B cell (primary cell): ENCODE measurements around the gene ATP23. TPM values are rescaled to one million over a fixed set of nuclear protein-coding genes. Genes with fewer than 3 reads are reported as not detected.

Source experiments
- ATAC-seq: fragments of 200-7000 bp; cut with Tn5 transposase; one replicate; pipeline ENCODE4 v1.10.0; 2021; ENCODE audit warnings: low read depth, mild to moderate bottlenecking, moderate number of reproducible peaks, moderate library complexity
- CTCF ChIA-PET: fragments of 350-600 bp; sonication (Branson Sonifier 250); formaldehyde crosslinking; loops from one replicate; lab custom pipeline; 2021; ENCODE audit warnings: antibody characterized with exemption, inconsistent platforms; lab: Charles Lee
- POLR2A ChIA-PET: fragments of 350-600 bp; sonication (Branson Sonifier 250); formaldehyde crosslinking; loops from one replicate; lab custom pipeline; 2021; ENCODE audit warnings: antibody characterized with exemption; lab: Charles Lee
- DNase-seq: peaks from one replicate; pipeline ENCODE4 v3.0.0; 2013
- H2AFZ ChIP-seq: 2 replicates; pipeline ENCODE4 v1.6.1; 2012; ENCODE audit warnings: mild to moderate bottlenecking, low read depth, low read length; ENCODE audit not compliant: insufficient read depth, poor library complexity, severe bottlenecking
- H3K27ac ChIP-seq, 2 donors: 1 replicate in 1 of 2; 2 replicates in 1 of 2; pipeline ENCODE4 v1.5.1; 2012 to 2013; ENCODE audit warnings: low read length in 2 of 2, mild to moderate bottlenecking in 2 of 2, moderate library complexity in 1 of 2
- H3K27me3 ChIP-seq, 4 experiments: fragments of 200-600 bp in 1 of 4; sonication (generic) in 1 of 4; replicated peaks in 1 of 4; 1 replicate in 2 of 4; 2 replicates in 2 of 4; pipeline versions ENCODE4 v1.6.1 to v1.7.0; 2013 to 2016; ENCODE audit warnings: low read length in 3 of 4, mild to moderate bottlenecking in 2 of 4, mixed read lengths in 1 of 4, moderate library complexity in 1 of 4; ENCODE audit not compliant: insufficient read depth in 4 of 4, control insufficient read depth in 3 of 4; ENCODE audit errors: control extremely low read depth in 1 of 4
- H3K36me3 ChIP-seq, 2 experiments: replicated peaks in 1 of 2; 1 replicate in 1 of 2; 2 replicates in 1 of 2; pipeline versions ENCODE4 v1.6.1 to v1.7.1; 2013; ENCODE audit warnings: low read length in 1 of 2; ENCODE audit not compliant: insufficient read depth in 2 of 2, control insufficient read depth in 1 of 2; ENCODE audit errors: control extremely low read depth in 1 of 2, extremely low read depth in 1 of 2
- H3K4me1 ChIP-seq, 2 donors: fragments of 200-600 bp in 1 of 2; sonication (generic) in 1 of 2; 1 replicate in 1 of 2; 2 replicates in 1 of 2; pipeline versions ENCODE4 v1.5.1 to v1.6.1; 2013 to 2017; ENCODE audit warnings: low read length in 2 of 2; ENCODE audit not compliant: control insufficient read depth in 2 of 2, insufficient read depth in 2 of 2
- H3K4me2 ChIP-seq: replicated peaks from 2 replicates; pipeline ENCODE3; 2012; ENCODE audit warnings: mild to moderate bottlenecking, low read depth, low read length; ENCODE audit not compliant: poor library complexity, severe bottlenecking
- H3K4me3 ChIP-seq, 5 experiments: fragments of 200-600 bp in 1 of 5; sonication (generic) in 1 of 5; 1 replicate in 3 of 5; 2 replicates in 2 of 5; pipeline versions ENCODE4 v1.5.1 to v1.7.0; 2011 to 2016; ENCODE audit warnings: low read length in 4 of 5, mild to moderate bottlenecking in 4 of 5, low read depth in 2 of 5, control low read depth in 1 of 5, moderate library complexity in 1 of 5; ENCODE audit not compliant: insufficient read depth in 1 of 5; ENCODE audit errors: control extremely low read depth in 1 of 5, extremely low read depth in 1 of 5
- H3K79me2 ChIP-seq: fragments of 200-600 bp; sonication (generic); one replicate; pipeline ENCODE4 v1.6.0; 2016; ENCODE audit warnings: low read length; ENCODE audit not compliant: control insufficient read depth, insufficient read depth
- H3K9ac ChIP-seq: fragments of 200-600 bp; sonication (generic); 2 replicates; pipeline ENCODE4 v1.6.1; 2017; ENCODE audit warnings: mild to moderate bottlenecking, low read length, moderate library complexity
- H3K9me3 ChIP-seq, 3 donors: one replicate each; pipeline versions ENCODE4 v1.6.1 to v1.7.1; 2013; ENCODE audit warnings: low read length in 2 of 3; ENCODE audit not compliant: control insufficient read depth in 2 of 3, insufficient read depth in 1 of 3; ENCODE audit errors: control extremely low read depth in 1 of 3
- H4K20me1 ChIP-seq: 2 replicates; pipeline ENCODE4 v1.6.0; 2012; ENCODE audit warnings: mild to moderate bottlenecking, low read length; ENCODE audit not compliant: insufficient read depth, control insufficient read depth, poor library complexity, severe bottlenecking
- H3K27ac Mint-ChIP-seq: one replicate; pipeline ENCODE4 v1.8.0; 2021; ENCODE audit warnings: mixed read lengths
- H3K27me3 Mint-ChIP-seq: one replicate; pipeline ENCODE4 v1.8.0; 2021; ENCODE audit warnings: mixed read lengths
- H3K4me1 Mint-ChIP-seq: one replicate; pipeline ENCODE4 v1.8.0; 2021; ENCODE audit warnings: mixed read lengths
- H3K4me3 Mint-ChIP-seq: one replicate; pipeline ENCODE4 v1.8.0; 2021; ENCODE audit warnings: mixed read lengths
- H3K9me3 Mint-ChIP-seq: one replicate; pipeline ENCODE4 v1.8.0; 2022; ENCODE audit warnings: mixed read lengths; ENCODE audit not compliant: insufficient read depth
- CTCF ChIP-seq: fragments of 200-600 bp; IDR thresholded peaks from one replicate; pipeline ENCODE4 v1.8.0; 2022; ENCODE audit warnings: antibody characterized with exemption, mild to moderate bottlenecking
- EZH2 ChIP-seq: IDR thresholded peaks from 2 replicates; pipeline ENCODE4 v1.6.1; 2012; ENCODE audit warnings: borderline replicate concordance, low read depth, mild to moderate bottlenecking, moderate library complexity, low read length; ENCODE audit not compliant: insufficient read depth, poor library complexity, severe bottlenecking
- WGBS: methylation state at CpG from one replicate; pipeline ENCODE4 v1.1.5; 2013; ENCODE audit warnings: missing lambda C conversion rate; ENCODE audit not compliant: insufficient coverage; 5-methylcytosine and 5-hydroxymethylcytosine counted together
- intact Hi-C: fragments of 100-400 bp; cut with micrococcal nuclease; formaldehyde crosslinking; loops from one replicate; pipeline ENCODE4 v1.10.0; 2022
- polyA plus RNA-seq: library from polyadenylated mRNA; depleted of rRNA; stranded (reverse); fragments of >200 nt; gene quantifications from 2 replicates; pipeline ENCODE4 v1.2.3, GENCODE V29; 2012
- total RNA-seq, 2 donors: library from RNA; stranded (reverse); fragments of 120-200 nt in 1 of 2; gene quantifications; 1 replicate in 1 of 2; 2 replicates in 1 of 2; pipeline versions ENCODE4 v1.2.3 to v1.2.4, GENCODE V29; 2013 to 2022

ATP23 gene
- total and polyA plus RNA-seq, 2 donors (not counting 1 experiment from before 2014, with no cell fraction given), result 6.2 to 16.3 TPM

- intact Hi-C loops, result loop anchor here (5.0 kb wide), 1 partner anchor 47 kb away; the partner anchor contains the start of gene ATP23
- H3K27me3 Mint-ChIP-seq, result no peaks in the 10 kb centered on the region
- H3K9ac ChIP-seq, result no peak overlapping the region
These were observed 45.8 kb upstream of the ATP23 start for GRCh38 chr12:57895389-57896114.

More at GRCh38 chr12:57895389-57896114, 45.8 kb upstream of the ATP23 start:
- DNase-seq (no peak), ATAC-seq (no peak)
- ChIA-PET POLR2A (interaction anchor here (0.6 to 1.6 kb wide), 4 partner anchors 44 to 1946 kb away, joined by 3 to 4 read pairs (median 4); no protein-coding TSS in a partner anchor), CTCF (interaction anchor here (0.6 to 7.2 kb wide), 20 partner anchors 10 to 139 kb away, joined by 3 to 54 read pairs (median 4); partner anchors contain the start of gene TSFM)
- Histone ChIP-seq H4K20me1 (no peaks in the 10 kb centered on the region), H3K4me1 (peaks cover 57 to 68% of the 10 kb centered on the region in 2 donors), H3K27ac (no peak overlapping the region), H3K27me3 (no peaks in the 10 kb centered on the region), H2AFZ (peak overlapping the region; percentile 90), H3K4me3 (peak overlapping the region in 2 of 5 experiments; percentile 58 to 66), H3K79me2 (no peaks in the 10 kb centered on the region), H3K36me3 (no peaks in the 10 kb centered on the region), H3K9me3 (no peaks in the 10 kb centered on the region), H3K4me2 (peak overlapping the region; percentile 97)
- TF ChIP-seq EZH2 (no peak), CTCF (no peak)
- 100% methylated on average over 3 of the region's 5 CpGs for WGBS
- H3K4me3 Mint-ChIP-seq, result peak overlapping the region; percentile 88
- H3K4me1 Mint-ChIP-seq, result peaks cover 69% of the 10 kb centered on the region
- H3K27ac Mint-ChIP-seq, result peak overlapping the region; percentile 81
- no peaks in the 10 kb centered on the region for H3K9me3 Mint-ChIP-seq
